ENCODE measurements around the gene COBL.

COBL gene

DNA sequence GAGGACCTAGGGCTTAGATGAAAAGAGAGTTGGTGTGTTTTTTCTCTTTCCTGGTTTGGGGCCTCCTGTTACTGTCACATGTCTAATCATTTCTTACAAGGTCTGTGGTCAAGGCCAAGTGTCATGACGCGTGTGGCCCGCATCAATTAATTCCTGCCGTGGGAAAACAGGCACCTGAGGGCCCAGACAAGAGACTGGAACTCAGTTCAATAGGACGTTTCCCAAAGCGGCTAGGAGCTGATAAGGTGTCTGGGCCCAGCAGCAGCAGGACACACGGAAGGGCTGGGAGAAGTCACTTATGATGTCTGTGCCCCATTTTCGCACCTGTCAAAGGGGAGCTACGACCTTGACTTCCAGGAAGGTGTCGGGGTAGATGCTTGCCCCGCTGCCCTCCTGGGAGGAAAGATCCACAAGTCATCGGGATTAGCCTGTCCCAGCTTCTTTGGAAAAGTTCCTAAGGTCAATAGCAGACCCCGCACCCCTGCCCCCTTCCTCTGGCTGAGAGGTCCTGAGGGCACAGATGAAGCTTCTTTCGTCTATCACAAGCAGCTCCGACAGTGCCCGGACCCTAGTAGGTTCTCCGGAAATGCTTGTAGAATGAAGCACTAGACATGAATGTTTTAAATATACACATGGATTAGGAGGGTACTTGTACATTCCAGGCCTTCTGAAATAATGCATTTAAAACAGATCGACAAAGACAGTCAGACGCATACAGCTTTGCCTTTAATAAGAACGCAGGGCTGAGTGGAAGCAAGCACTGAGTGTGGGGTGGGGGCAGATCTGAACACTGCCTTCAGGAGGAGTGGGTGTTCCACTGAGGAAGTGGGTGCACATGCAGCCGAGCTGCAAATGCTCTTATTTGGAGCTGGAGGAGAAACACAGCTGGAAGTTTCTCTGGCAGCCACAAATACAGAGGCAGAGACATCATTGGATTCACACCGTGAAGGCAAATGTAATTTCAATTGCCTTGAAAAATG lies 296.4 kb downstream of the COBL start:
- DNase-seq (ENCODE audit: low spot score), result no peak

DNA sequence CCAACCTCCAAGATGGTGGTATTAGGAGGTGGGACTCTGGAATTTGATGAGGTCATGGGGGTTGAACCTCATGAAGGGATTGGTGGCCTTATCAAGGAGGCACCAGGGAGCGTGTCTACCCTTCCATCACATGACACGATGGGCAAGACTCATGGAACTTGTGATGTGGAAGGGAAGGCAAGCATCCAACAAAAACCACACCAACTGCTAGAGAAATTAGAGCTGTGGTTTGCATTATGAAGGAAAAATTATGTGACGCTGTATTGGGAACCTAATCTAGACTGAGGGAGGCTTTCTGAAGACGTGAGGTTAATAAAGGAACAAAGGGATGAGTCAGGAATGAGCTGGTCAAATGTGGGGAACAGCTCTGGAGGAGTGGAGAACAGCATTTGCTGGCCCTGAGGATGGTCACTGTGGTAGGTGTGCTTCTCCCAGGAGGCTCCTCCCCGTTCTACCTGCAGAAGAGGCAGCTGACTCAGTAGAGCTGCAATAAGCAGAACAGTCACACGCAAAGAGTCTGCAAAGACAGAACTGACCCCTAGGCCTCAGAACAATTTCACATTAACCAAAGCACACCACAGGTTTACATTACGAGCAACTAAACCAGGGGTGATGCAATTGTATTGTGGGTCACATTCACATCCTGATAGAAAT lies 297.3 kb downstream of the COBL start:
- DNase-seq (ENCODE audit: low spot score), result peak; percentile 92

DNA sequence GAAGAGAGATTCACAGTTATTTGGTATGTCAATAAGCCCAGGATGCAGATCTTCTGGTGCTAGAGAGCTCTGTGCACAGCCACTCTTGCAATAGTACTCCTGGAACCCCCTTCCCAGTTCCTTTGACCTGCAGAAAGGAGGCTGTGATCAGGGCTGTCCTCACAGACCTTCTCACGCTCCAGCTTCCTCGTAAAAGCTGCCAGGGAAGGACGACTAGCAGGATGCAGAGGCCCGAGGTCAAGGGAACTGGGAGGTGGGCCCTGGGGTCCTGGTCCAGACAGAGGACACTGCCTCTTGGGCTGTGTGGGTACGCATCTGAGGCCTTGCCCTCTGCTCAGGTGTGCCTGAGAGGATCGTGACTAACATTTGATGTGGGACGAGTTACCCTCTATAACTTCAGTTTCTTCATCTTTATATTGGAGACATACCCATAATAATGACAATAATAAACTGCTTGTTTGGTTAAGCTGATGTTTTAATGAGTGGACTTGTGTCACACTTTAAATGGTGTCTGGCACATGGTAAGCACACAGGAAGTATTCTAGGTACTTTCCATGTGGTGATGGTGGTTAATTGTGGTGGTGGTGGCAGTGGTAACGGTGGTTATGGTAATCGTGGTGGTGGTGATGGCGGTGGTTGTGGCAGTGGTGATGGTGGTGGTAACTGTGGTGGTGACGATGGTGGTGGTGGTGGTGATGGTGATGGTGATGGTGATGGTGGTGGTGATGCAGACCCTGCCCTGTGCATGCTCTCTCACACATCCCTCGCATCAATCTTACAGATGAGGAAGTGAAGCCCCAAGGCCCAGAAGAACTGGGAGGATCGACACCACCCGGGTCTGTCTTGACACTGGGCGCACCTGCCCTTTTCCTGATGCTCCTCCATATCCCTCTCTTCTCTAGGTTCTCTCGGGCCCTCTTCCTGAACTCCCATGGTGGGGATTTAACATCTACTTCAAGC lies 298.8 kb downstream of the COBL start:
- no peak for DNase-seq (ENCODE audit: low spot score)

DNA sequence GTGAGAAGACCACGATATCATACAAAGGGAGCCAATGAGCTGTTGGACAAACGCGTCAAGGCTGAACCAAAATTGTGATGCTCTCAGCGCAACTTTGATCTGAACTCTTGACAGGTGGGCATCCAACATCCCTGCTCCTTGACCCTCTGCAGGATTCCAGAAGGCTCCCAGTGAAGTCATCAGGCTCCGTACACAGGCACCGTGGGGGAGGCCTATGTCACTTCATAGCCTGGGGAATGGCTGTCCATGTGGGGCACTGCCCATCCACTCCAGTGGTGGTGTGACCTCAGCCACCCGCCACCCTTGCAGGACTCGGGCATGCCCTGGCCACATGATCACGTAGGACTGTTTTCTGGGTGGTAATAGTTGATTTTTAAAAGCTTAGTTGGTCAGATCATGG lies 300.1 kb downstream of the COBL start:
- no peak for DNase-seq (ENCODE audit: low spot score)

DNA sequence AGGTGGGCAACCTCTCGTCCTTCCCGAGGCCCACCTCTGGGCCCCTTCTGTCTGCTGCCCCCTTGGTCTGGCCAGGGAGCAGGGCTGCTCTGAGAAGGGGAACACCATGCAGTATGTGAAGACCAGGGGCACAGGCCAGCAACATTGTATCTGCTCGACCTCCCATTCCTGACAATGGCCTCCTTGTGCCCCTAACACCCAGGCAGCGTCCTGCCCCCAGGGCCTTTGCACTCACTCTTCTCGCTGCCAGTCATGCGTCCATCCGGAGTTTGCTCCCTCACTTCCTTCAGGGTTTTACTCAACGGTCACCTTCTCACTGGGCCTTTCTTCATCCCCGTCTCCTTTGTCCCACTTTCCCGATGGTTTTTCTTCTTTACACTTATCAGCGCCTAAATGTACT lies 301.0 kb downstream of the COBL start:
- no peak for DNase-seq (ENCODE audit: low spot score)

DNA sequence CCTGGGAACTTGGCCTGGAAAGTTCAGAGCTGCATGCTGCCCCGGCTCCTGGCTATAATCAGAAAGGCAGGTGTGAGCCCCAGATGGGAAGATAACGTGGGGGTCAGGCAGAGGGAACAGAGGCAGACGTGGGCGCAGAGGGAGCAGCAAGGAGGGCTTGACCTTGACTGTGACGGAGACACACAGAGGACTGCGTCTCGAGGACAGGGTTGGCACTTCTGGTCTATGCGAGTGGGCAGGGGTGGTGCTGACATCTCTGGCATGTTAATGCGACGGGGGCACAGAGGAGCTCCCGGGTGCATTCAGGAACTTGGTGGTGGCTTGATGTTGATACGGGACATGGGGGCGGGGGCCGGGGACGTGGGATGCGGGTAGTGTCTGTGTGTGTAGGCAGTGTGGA lies 301.8 kb downstream of the COBL start:
- DNase-seq (ENCODE audit: low spot score), result no peak

DNA sequence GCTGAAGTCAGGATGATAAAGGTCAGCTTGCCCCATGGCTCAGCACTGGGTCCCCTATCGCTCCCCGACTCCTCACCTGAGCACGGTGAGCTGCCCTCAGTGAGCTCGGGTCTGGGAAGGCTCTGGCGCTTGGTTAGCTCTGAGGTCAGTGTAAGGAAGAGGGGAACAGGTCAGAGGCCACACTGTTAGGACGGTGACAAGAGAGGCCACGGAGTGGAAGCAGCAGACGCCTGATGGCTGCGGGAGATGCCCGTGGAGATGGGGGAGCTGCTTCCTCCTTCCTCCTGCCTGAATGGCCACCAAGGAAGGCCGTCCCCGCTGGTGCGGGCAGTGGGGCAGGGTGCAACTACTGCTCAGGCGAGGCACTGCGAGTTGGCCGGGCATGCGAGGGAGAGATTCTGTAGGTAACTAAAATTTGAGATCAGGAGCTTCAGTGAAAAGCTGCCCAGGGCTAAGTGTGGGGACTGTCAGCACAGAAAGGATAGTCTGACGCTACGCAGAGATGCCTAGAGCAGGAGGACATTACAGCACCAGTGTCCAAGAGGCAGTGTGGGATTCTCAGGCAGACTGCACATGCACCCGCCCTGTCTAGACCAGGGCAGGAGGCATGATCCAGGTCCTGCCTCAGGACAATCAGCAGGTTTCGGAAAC lies 302.6 kb downstream of the COBL start:
- DNase-seq (ENCODE audit: low spot score), result no peak

DNA sequence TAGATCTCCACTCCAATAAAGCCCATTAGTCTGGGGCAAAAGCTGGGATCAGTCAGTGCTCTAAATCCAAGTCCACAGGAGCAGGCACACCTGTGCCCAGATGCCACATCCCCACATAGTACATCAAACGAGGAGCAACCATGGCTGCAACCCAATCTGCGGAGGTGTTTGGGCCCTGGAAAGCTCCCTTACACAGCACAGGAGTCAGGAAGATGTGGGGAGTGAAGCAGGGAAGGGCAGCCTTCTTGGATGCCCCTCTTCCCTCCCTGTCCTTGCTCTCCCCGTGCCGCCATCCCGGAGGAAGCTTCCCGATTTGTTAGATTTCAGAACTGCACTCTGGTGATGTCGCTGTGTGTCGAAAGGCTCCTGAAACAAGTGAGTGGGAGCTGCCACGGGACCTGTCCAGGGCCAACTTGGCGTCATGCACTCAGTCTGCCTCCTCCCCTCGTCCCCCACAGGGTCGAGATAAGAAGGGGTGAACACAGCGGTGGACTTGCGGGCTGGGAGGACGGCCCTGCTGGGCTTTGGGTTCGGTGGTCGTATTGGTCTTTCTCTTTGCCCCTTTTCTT lies 303.3 kb downstream of the COBL start:
- DNase-seq (ENCODE audit: low spot score), result no peak

DNA sequence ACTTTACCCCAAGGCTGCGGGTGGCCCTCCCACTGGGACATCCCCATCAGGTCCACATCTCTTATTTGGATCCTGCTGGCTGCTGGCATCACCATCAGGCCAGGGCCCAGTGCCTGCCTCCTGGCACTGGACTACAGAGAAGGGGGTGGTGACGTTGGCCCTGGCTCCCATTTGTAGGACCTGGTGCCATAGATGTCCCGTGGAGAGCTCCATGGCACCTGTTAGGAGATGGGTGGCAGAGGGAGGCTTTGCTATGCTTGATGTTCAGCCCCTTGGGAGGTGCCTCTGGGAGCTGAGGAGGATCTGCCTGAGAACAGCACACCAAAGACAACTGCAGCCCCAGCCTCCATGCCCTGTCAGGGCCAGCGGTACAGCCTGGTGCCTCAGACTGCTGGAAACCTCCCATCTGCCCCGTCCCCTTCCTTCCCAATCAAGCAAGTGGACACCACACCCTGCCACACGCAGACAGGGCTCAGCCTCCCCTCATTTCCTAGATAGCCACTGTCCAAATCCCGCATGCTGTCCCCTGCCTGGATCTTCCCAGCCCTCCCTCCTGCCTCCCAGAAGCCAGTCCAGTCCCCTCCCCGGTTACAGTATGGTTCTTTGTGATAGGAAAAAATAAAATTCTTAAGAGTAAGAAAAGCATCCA lies 303.9 kb downstream of the COBL start:
- DNase-seq (ENCODE audit: low spot score), result no peak

DNA sequence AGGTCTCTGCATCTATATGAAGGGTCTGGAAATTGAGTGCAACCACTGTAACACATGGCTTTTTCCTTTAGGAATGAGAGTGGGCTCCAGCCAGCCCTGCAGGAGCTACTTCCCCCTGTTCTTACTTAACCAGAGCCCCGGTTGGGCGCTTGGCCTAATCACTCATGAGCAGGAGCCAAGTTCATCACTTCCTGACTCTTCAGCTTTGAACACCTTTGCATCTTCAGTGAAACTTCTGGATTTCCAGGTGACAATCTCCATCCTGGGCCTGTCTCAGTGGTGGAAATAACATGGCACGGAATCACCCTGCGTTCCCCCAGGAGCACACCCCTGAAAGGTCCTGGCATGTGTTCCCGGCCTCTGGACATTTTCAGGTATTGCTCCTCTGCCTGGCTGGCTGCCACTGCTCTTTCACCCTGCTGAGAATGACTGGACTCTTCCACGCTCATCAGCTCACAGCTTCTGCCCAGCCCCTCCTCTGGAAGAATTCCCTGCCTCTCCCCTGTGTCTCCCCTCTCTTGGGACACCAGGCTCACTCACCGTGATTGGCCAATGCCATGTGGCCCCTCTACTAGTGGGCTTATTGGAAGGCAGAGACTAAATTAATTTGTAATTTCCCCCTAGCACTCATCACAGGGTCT lies 304.8 kb downstream of the COBL start:
- peak; percentile 55 for DNase-seq (ENCODE audit: low spot score)

DNA sequence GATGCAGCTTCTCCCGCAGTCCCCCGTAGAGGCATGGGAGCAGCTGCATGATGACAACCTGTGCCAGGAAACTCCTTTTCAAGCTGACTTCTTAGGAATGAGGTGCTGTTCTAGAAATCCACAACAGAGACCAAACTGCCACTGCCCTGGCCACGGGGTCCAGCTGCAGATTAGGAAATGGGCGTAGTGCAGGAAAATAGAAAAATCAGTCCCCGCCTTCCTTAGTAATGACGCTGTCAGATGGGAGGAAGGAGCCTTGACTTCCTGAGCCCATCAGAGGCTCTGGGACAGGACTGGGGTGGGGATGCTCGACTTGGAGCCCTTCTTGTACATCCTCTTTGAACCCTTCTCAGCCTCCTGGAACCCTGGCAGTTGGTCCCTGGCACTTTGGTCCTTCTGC lies 306.1 kb downstream of the COBL start:
- no peak for DNase-seq (ENCODE audit: low spot score)

DNA sequence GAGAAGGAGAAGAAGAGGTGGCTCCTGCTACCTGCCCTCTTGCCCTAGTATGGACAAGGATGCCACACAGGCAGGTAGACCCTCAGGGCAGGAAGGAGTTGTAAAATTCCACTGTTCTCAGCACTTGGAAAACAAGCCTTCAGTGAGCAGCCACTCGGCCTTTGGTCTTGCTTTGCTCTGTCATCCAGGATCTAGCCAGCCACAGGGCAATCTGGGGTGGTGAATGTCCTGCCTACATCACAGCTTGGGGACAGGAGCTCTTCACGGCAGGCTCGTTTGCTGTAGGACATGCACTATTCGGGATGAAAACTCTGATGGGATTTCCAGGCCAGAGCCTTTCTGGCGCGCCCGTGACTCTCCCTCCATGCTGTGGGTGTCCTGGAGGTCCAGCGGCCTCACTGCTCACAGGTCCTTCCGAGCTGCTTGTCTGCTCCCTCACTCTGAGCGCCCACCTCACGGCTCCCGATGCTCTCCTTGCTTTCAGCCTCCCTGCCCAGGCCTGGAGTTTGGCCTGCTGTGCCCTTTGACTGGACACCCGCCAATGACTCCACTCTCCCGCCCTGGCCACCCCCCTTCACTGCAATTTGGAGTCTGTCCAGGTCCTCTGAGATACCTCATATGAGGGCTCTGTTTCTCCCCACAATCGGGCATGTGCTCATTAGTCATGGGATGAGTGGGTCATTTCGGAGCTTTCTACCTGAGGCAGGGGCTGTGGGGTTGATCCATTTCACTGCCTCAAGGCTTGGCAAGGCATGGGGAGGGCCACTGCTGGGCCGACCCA lies 306.7 kb downstream of the COBL start:
- DNase-seq (ENCODE audit: low spot score), result peak; percentile 96

DNA sequence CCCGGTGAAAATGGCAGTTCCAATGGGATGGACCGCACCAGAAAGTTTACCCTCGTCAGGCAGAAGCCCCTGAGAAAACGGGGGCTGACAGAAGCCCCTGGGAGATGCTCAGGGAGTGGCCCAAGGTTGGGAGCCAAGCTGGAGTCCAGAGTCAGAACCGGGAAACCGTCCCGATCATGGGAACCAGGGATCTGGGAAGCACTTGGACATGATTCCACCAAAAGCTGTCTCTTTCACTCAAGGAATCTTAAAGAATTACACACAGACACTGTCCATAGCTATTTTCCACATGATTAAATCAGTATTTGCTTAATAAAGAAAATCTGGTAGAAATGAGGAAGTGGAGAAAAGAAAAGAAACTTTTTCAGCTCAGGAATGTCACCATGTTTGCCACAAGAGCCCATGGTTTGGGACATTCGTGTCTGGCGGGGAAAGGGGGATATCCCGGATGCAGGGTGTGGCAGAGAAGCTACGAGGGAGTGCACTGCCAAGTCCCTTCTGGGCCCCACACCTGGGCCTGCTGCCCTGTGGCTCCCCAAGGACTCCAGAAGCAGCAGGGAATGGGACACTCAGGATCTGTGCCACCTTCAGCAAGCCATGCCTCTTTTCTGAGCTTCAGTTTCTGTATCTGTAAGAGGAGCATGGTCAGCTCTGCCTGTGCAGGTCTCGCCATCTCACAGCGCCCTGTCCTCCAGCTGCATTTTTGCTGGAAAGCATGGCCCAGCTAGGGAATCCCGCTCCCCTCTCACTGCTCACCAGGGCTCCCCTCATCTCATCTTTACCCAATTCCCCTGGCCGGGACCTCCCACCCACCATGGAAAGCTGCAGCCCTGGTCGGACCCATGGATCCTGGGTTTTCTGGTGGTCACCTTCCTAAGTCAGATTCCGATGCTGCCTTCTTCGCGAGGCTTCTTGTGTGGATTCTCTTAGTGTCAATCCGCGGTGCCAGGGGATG lies 308.8 kb downstream of the COBL start:
- peak; percentile 14 for DNase-seq (ENCODE audit: low spot score)

DNA sequence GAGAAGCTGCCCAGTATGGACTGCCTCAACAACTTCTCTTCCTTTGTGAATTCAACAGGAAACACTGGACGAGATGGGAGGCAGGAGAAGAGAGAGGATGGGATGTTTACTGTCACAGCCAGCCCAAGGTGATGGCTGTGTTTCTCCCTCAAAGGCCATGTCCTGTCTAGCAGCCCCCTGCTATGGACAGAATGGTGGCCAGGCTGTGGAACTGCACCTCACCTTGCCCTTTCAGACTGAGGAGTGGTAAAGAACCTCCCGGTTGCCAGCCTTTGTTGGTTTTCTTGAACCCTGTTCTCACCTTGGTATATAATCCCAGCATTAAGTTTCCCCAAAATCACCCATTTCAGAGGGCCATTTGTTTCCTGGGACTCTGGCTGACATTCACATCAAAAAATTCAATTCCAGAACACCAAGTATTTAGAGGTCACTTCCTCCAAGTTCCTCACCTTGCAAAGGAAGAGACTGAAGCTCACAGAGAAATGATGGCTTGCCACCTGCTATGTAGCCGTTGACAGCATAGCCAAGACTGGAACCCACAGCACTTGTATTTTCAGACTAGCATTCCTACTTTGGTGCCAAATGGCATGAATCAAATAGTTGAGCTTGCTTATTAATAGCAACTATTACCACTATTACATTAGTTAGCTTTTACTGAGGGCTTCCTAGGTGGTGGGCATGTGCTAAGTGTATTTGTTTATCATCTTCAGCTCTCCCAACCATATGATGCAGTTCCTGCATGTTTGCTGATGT lies 309.9 kb downstream of the COBL start:
- DNase-seq (ENCODE audit: low spot score), result no peak

DNA sequence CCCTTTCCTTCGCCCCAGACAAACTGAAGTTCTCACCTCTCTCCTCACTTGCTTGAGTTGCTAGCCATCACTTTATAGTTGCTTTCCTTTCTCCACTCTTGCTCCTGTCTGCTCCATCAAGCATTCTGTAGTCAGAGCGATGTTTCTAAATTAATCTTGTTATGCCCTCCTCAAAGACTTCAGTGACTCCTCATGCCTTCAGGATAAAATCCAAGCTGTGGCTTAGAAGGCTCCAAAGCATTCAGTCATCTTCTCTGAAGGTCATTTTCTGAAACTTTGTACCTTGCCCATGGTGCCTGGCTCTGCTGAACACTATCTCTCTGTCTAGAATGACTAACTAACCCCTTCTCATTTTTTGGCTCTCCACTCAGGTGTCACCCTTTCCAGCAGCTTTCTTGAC lies 311.5 kb downstream of the COBL start:
- DNase-seq (ENCODE audit: low spot score), result no peak

DNA sequence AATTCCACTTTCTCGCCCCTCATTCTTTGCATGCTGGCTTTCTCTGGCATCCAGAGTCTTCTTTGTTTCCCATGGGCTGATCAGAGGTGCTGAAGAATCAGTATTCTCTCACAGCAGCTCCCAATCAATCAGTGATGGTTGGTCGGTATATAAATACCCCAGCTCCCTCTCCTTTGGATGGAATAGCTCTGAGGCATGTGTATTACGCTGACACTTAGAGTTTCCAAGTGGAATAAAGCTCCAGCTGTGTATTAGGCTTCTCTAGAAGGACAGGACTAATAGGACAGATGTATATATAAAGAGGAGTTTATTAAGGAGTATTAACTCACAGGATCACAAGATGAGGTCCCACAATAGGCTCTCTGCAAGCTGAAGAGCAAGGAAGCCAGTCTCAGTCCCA lies 315.7 kb downstream of the COBL start:
- no peak for DNase-seq (ENCODE audit: low spot score)

DNA sequence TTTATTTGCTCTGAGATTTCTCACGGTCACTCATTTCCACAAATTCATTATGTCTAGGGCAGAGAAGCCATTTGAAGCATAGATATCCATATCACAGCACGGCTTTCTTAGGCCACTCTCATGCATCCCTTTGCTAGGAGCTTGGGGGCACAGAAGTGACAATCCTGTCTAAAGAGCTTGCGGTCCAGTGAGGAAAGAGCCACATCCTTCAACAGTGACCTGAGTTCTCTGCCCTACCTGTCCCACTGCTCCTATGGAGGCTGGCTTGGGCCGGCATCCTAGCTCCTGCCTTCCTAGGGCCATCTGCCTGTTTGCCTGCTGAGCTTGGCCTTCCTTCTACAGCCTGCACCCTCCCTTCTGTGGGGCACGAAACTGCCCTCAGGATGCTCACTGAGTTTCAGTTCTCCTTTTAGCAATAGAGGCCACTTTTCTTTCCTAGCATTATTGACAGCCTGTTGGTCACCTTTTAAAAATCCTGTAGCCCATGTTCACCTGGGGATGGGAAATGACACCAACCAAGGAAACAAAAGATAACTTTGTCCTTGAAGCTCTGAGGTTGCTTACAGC lies 321.8 kb downstream of the COBL start:
- DNase-seq (ENCODE audit: low spot score), result no peak
